ENCODE data around the gene PRKG2. TPM values are rescaled to one million over a fixed set of nuclear protein-coding genes. Genes with fewer than 3 reads are reported as not detected.

Gene PRKG2
- total RNA-seq, 1 donor from 2014 or later, result 0.10 TPM

DNA sequence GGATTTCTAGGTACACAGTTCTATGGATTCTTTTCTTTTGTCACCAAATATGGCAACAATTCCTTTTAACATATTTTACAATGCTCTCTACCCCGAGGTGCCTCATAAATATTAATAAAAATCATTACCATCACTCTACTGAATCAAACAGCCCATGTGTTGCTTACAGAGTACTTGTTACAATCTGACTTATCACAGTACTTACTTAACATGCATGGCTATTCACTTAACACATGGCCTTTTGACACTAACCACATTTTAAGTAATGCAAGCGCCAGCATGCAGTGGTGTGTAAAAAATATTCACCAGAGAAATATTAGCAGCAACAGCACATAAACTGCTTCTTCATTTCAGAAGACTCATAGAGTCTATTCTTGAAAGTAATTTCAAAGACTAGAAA is 119.6 kb downstream of the PRKG2 start:
- H3K9me3 Mint-ChIP-seq, result no peaks in the 10 kb centered on the region
- H3K4me3 Mint-ChIP-seq, result no peak overlapping the region
- DNase-seq (ENCODE audit: low spot score), result no peak
- no peaks in the 10 kb centered on the region for H3K4me1 Mint-ChIP-seq (ENCODE audit: low read depth)
- intact Hi-C loops (cut with micrococcal nuclease), result no loop called here
- H3K27me3 Mint-ChIP-seq (ENCODE audit: insufficient read depth), result no peaks in the 10 kb centered on the region
- no peak overlapping the region for H3K27ac Mint-ChIP-seq
- no peaks in the 10 kb centered on the region for H3K36me3 Mint-ChIP-seq (ENCODE audit: low read depth)

DNA sequence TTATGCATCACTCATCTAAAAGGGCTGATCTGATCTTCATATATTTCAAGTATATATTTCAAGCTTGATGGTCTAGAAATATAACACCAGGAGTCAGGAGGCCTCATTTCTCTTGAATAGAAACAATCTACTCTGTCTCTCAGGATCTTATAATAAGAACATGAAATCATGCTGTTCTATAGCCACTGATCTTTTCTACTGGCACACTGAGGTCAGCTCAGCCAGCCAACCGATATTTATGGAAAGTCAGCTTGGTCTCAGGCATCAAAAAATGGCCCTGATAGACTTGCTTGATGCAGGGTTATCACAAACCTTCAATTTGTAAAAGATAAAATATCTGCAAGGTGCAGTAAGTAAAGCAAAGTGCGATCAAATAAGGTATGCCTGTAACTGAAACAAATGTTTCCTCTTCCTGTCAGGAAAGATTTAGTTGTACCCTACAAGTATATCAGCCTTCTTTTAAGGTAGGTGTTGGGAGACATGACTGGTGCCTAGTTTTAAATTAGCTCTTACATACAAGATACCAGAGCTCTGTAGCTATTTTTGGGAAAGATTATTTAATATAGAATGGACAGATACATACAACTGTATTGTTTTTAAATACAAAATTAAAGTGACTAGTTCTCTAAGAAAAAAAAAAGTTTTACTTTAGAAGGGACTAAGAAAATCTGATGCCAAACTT is 121.2 kb downstream of the PRKG2 start:
- no peak overlapping the region for H3K27ac Mint-ChIP-seq
- intact Hi-C loops (cut with micrococcal nuclease), result no loop called here
- no peak overlapping the region for H3K4me3 Mint-ChIP-seq
- H3K9me3 Mint-ChIP-seq, result no peaks in the 10 kb centered on the region
- H3K4me1 Mint-ChIP-seq (ENCODE audit: low read depth), result no peaks in the 10 kb centered on the region
- DNase-seq (ENCODE audit: low spot score), result no peak
- no peaks in the 10 kb centered on the region for H3K36me3 Mint-ChIP-seq (ENCODE audit: low read depth)
- no peaks in the 10 kb centered on the region for H3K27me3 Mint-ChIP-seq (ENCODE audit: insufficient read depth)

DNA sequence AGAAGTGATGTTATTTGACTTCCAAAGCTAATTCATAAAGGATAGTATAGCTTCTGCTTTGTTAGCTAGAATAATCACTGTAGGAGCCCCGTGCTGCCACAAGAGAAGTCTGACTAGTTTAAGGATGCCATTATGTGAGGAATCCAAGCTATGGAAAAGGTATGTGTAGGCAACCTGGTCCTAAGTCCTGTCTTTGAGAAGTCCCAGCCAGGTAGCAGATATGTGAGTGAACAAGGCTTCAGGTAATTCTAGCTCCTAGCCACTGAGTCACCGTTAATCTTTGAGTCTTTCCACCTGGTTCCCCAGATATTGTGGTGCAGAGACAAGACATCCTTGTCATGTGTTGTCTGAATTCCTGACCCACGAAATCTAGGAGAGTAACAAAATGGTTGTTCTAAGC is 129.0 kb downstream of the PRKG2 start:
- no peak overlapping the region for H3K4me3 Mint-ChIP-seq
- no peaks in the 10 kb centered on the region for H3K36me3 Mint-ChIP-seq (ENCODE audit: low read depth)
- H3K9me3 Mint-ChIP-seq, result peaks cover 2% of the 10 kb centered on the region
- no peaks in the 10 kb centered on the region for H3K27me3 Mint-ChIP-seq (ENCODE audit: insufficient read depth)
- no peak for DNase-seq (ENCODE audit: low spot score)
- intact Hi-C loops (cut with micrococcal nuclease), result no loop called here
- no peaks in the 10 kb centered on the region for H3K4me1 Mint-ChIP-seq (ENCODE audit: low read depth)
- H3K27ac Mint-ChIP-seq, result no peak overlapping the region

- no peaks in the 10 kb centered on the region for H3K27me3 Mint-ChIP-seq (ENCODE audit: insufficient read depth)
- peaks cover 2% of the 10 kb centered on the region for H3K9me3 Mint-ChIP-seq
- no peak for DNase-seq (ENCODE audit: low spot score)
- H3K27ac Mint-ChIP-seq, result no peak overlapping the region
- no peak overlapping the region for H3K4me3 Mint-ChIP-seq
- H3K4me1 Mint-ChIP-seq (ENCODE audit: low read depth), result no peaks in the 10 kb centered on the region
- H3K36me3 Mint-ChIP-seq (ENCODE audit: low read depth), result no peaks in the 10 kb centered on the region
- intact Hi-C loops (cut with micrococcal nuclease), result no loop called here
These were observed 129.7 kb downstream of the PRKG2 start for GRCh38 chr4:81085291-81085690.

DNA sequence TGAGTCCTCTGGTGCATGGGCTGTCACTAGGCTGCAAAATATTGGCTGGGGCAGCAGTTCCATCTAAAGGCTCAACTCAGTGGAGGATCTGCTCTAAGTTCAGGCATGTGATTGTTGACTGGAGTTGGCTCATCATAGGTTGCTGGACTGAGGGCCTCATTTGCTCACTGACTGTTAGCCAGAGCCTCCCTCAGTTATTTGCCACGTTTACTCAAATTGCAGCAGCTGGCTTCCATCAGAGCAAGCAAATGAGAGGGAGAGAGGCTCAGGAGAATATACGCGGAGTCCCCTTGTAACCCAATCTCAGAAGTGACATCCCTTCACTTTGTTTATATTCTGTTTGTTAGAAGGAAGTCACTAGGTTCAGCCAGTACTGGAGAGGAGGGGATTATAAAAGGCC is 130.4 kb downstream of the PRKG2 start:
- Mint-ChIP-seq H3K36me3 (ENCODE audit: low read depth) (no peaks in the 10 kb centered on the region), H3K9me3 (peaks cover 2% of the 10 kb centered on the region), H3K4me1 (ENCODE audit: low read depth) (no peaks in the 10 kb centered on the region), H3K27me3 (ENCODE audit: insufficient read depth) (no peaks in the 10 kb centered on the region), H3K4me3 (no peak overlapping the region), H3K27ac (no peak overlapping the region)
- intact Hi-C loops (cut with micrococcal nuclease), result no loop called here
- DNase-seq (ENCODE audit: low spot score), result no peak

DNA sequence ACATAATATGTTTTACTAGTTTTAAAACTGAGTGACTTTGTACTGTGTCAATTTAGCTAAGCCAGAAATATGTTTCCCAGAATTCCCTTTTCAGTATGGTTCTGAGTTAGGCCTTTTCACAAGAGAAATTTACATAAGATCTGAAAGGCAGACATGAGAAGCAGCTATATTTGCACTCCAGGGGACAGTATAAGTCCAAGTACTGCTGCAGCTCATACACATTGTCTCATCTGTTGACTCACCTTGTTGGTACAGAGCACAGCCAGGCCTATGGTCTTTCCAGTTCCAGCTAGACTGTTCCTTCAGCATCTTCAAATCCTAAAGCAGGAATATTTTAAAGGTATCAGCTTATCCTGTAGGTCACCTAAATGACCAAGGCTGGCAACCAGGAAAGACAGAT is 131.0 kb downstream of the PRKG2 start:
- no peak overlapping the region for H3K27ac Mint-ChIP-seq
- peaks cover 2% of the 10 kb centered on the region for H3K9me3 Mint-ChIP-seq
- H3K27me3 Mint-ChIP-seq (ENCODE audit: insufficient read depth), result no peaks in the 10 kb centered on the region
- intact Hi-C loops (cut with micrococcal nuclease), result no loop called here
- no peaks in the 10 kb centered on the region for H3K4me1 Mint-ChIP-seq (ENCODE audit: low read depth)
- no peaks in the 10 kb centered on the region for H3K36me3 Mint-ChIP-seq (ENCODE audit: low read depth)
- no peak for DNase-seq (ENCODE audit: low spot score)
- no peak overlapping the region for H3K4me3 Mint-ChIP-seq

- Mint-ChIP-seq H3K4me3 (no peak overlapping the region), H3K27ac (no peak overlapping the region), H3K4me1 (ENCODE audit: low read depth) (no peaks in the 10 kb centered on the region), H3K36me3 (ENCODE audit: low read depth) (no peaks in the 10 kb centered on the region), H3K9me3 (peaks cover 2% of the 10 kb centered on the region), H3K27me3 (ENCODE audit: insufficient read depth) (peaks cover 5% of the 10 kb centered on the region)
- intact Hi-C loops (cut with micrococcal nuclease), result no loop called here
- DNase-seq (ENCODE audit: low spot score), result no peak
These were observed 133.9 kb downstream of the PRKG2 start for GRCh38 chr4:81081156-81081555.

- H3K9me3 Mint-ChIP-seq, result no peaks in the 10 kb centered on the region
- intact Hi-C loops (cut with micrococcal nuclease), result no loop called here
- no peak overlapping the region for H3K4me3 Mint-ChIP-seq
- H3K36me3 Mint-ChIP-seq (ENCODE audit: low read depth), result no peaks in the 10 kb centered on the region
- no peaks in the 10 kb centered on the region for H3K4me1 Mint-ChIP-seq (ENCODE audit: low read depth)
- H3K27ac Mint-ChIP-seq, result no peak overlapping the region
- DNase-seq (ENCODE audit: low spot score), result no peak
- peaks cover 4% of the 10 kb centered on the region for H3K27me3 Mint-ChIP-seq (ENCODE audit: insufficient read depth)
These were observed 144.0 kb downstream of the PRKG2 start for GRCh38 chr4:81071013-81071412.

- H3K27ac Mint-ChIP-seq, result no peak overlapping the region
- peaks cover 2% of the 10 kb centered on the region for H3K27me3 Mint-ChIP-seq (ENCODE audit: insufficient read depth)
- peak; percentile 40 for DNase-seq (ENCODE audit: low spot score)
- H3K9me3 Mint-ChIP-seq, result no peaks in the 10 kb centered on the region
- no peak overlapping the region for H3K4me3 Mint-ChIP-seq
- no peaks in the 10 kb centered on the region for H3K36me3 Mint-ChIP-seq (ENCODE audit: low read depth)
- intact Hi-C loops (cut with micrococcal nuclease), result loop anchor here (1.0 to 10.0 kb wide), 2 partner anchors 195 to 281 kb away; no protein-coding TSS in a partner anchor
- no peaks in the 10 kb centered on the region for H3K4me1 Mint-ChIP-seq (ENCODE audit: low read depth)
These were observed 145.2 kb downstream of the PRKG2 start for GRCh38 chr4:81069706-81070331.

DNA sequence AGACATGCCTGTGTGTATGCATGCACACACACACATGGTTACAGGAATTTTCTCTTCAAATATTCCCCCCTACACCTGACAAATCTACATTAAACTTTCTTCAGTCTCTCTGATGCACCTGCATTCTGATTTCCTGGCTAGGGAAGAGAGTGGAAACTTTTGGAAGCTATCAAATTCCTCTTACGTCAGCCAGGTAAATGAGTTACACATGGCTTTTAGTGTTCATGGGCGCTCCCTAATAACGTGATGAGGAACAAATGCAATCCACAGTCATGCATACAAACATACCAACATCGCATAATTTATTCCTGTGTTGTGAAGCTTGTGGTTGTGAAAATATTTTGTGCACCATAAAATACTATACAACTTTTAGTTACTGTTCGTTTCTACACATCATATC is 149.6 kb downstream of the PRKG2 start:
- no peak for DNase-seq (ENCODE audit: low spot score)
- H3K27me3 Mint-ChIP-seq (ENCODE audit: insufficient read depth), result no peaks in the 10 kb centered on the region
- H3K36me3 Mint-ChIP-seq (ENCODE audit: low read depth), result no peaks in the 10 kb centered on the region
- H3K27ac Mint-ChIP-seq, result no peak overlapping the region
- H3K9me3 Mint-ChIP-seq, result no peaks in the 10 kb centered on the region
- H3K4me3 Mint-ChIP-seq, result no peak overlapping the region
- intact Hi-C loops (cut with micrococcal nuclease), result loop anchor here (10.0 kb wide), 1 partner anchor 199 kb away; no protein-coding TSS in a partner anchor
- no peaks in the 10 kb centered on the region for H3K4me1 Mint-ChIP-seq (ENCODE audit: low read depth)

DNA sequence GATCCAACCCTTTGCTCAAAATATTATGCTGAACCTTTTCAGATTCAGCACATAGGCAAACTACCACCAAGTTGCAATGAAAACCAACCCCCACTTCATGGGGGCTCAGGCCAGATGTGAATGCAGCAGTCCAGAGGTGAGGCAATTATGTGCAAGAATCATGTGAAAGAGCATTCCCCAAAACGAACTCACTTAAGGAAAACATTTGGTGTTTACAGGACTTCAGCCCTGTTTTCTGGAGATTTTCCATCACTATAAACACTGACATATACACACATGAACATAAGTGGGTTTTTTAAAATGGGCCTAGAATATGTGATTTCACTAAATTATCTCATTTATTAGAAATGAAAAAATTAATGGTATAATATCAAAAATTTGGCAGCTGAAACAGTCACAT is 153.0 kb downstream of the PRKG2 start:
- Mint-ChIP-seq H3K4me1 (ENCODE audit: low read depth) (no peaks in the 10 kb centered on the region), H3K27ac (no peak overlapping the region), H3K4me3 (no peak overlapping the region), H3K36me3 (ENCODE audit: low read depth) (no peaks in the 10 kb centered on the region), H3K9me3 (no peaks in the 10 kb centered on the region), H3K27me3 (ENCODE audit: insufficient read depth) (peaks cover 3% of the 10 kb centered on the region)
- DNase-seq (ENCODE audit: low spot score), result no peak
- intact Hi-C loops (cut with micrococcal nuclease), result loop anchor here (5.0 to 10.0 kb wide), 2 partner anchors 203 to 1140 kb away; no protein-coding TSS in a partner anchor

DNA sequence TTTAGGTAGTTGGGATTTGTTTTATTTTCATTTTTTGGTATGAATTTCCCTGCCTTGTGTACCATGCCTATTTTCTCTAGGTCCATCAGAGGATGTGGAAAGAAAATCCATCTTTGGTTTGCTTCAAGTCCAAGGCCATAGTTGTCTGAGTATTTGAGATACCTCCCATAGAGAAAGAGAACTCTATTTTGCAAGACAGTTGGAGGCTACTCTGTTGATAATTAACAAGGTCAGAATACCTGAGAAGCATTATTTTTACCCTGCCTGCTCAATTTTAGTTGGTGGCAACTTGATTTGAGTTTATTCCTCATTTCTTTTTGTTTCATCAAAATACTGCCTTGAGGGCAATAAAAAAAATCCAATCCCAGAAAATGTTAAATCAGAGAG is 153.7 kb downstream of the PRKG2 start:
- Mint-ChIP-seq H3K36me3 (ENCODE audit: low read depth) (no peaks in the 10 kb centered on the region), H3K4me1 (ENCODE audit: low read depth) (no peaks in the 10 kb centered on the region), H3K27ac (no peak overlapping the region), H3K4me3 (no peak overlapping the region), H3K27me3 (ENCODE audit: insufficient read depth) (peaks cover 5% of the 10 kb centered on the region), H3K9me3 (no peaks in the 10 kb centered on the region)
- intact Hi-C loops (cut with micrococcal nuclease), result loop anchor here (5.0 to 10.0 kb wide), 2 partner anchors 203 to 1139 kb away; no protein-coding TSS in a partner anchor
- no peak for DNase-seq (ENCODE audit: low spot score)

DNA sequence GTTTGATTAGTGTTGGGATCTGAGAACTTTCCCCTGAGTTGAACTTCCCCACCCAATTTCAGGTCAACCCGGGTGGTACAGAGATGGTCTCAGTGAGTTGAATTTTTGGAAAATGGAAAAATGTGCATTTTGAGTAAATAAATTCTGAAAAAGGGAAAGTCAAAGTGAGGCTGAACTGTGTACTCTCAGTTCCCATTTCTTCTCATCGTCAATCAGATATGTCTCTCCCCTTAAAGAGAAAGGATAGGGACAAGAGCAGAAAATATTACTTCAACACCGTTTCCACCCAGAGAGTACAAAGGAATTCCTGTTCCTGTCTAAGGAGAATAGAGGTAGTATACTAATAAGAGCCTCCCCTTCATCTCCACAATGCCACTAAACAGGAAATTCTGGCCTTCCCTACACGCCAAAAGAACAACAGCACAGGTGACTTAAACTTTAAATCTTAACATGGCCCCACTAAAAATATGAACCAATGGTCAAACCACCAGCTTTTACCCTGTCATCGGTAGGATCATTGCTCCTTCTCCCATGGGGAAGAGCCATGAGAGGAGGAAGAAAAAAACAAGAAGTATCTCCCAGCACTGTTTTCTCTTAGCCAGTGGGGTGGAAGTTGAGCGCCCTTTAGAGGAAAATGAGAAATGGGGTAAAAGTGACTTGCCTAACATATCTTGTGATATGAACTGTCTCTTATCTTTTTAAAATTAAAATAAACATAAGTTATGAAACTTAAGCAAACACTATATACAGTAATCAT is 154.3 kb downstream of the PRKG2 start:
- no peaks in the 10 kb centered on the region for H3K36me3 Mint-ChIP-seq (ENCODE audit: low read depth)
- no peaks in the 10 kb centered on the region for H3K4me1 Mint-ChIP-seq (ENCODE audit: low read depth)
- DNase-seq (ENCODE audit: low spot score), result no peak
- H3K27me3 Mint-ChIP-seq (ENCODE audit: insufficient read depth), result peaks cover 5% of the 10 kb centered on the region
- intact Hi-C loops (cut with micrococcal nuclease), result loop anchor here (5.0 to 10.0 kb wide), 2 partner anchors 204 to 1138 kb away; no protein-coding TSS in a partner anchor
- H3K27ac Mint-ChIP-seq, result no peak overlapping the region
- no peak overlapping the region for H3K4me3 Mint-ChIP-seq
- no peaks in the 10 kb centered on the region for H3K9me3 Mint-ChIP-seq
